ENCODE measurements around the gene MLIP.
"Not testable (repeated sequence)": the region's sequence is repeated elsewhere in the genome, so short reads cannot be mapped to it uniquely, and the experiment has no call there.

The MLIP gene

DNA sequence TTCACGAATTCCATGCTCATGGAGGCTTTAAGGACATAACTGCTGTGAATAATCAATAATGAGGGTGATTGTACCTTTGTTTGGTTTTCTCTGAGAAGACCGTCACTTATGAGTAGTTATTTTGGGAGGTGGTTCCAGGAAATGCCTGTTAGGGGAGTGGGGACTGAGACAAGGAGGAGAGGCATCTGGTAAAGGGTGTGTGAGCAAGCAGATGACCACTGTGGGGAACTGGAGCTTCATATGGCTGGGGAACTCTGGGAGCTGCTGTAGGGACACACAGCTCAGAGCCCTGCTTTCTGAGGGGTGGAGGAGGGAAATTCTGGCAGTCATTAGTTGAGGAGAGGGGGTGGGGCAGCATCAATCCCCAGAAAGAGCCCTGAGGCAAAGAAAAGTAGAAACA, 125.7 kb downstream of the MLIP start:
- no peak for DNase-seq

DNA sequence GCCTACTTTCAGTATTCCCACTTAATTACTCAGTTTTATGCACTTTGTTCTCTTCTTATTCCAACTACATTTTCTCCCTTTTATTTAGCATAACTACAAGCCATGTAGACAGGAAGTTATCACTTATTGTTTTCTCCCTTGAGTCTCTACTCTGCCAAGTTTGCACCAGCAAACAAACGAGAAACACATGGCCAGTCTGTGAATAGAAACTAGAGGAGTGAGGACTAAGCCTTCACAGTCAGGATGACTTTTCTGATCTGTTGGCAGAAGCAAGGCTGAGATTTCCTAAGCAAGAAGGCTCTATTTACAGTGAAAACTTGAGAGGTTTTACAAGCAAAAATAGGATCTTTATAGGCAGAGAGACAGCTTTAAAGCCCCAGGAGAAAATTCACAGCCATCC, 127.2 kb downstream of the MLIP start:
- no peak for DNase-seq

DNA sequence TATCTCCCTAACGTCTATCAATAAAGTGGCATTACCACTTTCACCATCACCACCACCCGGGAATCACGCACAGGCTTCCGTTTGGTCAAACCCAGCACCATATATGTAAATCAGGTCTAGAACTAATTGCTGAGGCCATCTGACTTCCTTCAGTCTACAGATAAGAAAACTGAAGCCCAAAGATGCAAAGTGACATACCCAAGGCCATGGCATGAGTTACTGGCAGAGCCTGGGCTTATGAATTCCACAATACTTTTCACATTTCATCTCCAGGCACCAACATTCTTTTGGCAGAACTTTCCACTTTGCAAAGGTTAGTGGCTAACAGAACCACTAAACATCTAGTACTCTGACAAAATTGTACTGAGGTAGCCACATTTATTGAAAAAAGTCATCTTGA, 132.5 kb downstream of the MLIP start:
- DNase-seq = no peak

DNA sequence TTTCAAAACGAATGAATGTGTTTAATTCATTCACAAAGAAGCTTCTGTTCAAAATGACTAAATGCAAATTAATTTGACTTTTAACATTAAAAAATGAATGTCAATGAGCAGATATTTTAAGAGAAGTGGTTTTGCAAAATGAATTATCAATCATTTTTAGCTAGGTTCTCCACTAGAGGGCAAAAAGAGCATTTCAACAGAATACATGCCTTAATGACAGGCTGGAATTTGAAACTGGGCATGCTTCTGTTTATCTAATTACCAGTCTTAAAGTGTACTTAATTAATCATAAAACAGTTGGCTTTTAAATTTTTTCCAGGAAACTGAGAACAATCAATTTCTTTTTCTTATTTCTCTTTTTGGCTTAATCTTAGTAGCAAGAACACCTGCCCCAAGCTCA, 133.2 kb downstream of the MLIP start:
- DNase-seq = no peak

DNA sequence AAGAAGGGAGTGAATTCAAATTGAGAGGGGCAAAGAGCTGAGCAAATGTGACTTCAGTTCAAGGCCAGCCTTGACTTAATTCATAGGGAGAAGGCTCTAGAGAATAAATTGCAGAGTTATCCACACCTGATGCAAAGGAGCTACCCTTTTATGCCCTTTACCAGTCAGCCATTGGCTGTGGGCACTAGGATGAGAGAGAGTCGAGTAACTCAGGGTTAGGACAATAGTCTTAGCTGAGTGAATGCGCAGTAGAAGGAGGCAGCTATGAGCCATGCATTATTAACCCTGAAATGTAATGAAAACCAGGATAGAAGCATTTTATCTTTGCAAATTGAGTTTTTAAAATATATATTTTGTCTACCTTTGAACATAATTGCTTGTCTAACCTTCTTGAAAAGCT, 134.0 kb downstream of the MLIP start:
- no peak for DNase-seq

DNA sequence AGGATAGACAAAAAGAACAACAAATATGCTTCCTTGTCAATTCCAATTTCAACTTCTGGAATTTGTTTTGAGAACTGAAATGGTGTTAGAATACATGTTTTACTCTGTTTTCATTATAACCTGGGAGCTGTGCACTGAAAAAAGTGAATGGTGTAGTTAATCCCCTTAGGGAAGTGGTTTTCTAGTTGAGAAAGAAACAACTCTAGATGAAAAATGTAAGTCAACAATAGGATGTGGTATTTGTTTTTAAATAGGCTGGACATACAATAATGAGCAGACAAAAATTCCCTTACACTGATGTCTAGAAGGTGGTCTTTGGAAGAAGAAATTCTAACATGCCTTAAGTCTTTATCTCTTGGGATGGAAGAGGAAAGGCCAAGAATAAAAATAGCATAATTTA, 137.1 kb downstream of the MLIP start:
- DNase-seq = no peak

DNA sequence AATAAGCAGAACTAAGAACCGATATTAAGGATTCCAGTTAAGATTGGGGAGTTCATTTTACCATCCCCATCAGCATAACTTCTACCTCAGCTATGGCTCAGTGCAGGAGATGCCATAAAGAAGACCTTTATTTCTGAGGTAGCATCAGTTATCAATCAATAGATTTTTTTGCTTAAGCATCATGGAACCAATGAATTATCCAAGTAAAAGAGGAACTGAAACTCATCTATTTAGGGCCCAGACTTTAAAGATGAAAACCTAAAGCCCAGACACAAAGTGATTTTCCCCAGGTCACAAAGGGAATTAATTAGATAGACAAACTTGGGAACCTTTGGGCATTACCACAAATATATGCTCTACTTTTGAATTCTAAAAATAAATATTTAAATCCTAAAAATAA, 137.8 kb downstream of the MLIP start:
- no peak for DNase-seq

DNA sequence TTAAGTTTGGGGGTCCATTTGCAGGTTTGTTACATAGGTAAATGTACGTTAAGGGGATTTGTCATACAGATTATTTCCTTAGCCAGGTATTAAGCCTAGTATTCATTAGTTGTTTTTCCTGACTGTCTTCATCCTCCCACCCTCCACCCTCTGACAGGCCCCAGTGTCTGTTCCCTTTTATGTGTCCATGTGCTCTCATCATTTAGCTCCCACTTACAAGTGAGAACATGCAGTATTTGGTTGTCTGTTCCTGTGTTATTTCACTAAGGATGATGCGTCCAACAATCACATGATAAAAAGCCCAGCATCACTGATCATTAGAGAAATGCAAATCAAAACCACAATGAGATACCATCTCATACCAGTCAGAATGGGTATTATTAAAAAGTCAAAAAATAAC, 138.6 kb downstream of the MLIP start:
- not testable (repeated sequence) for DNase-seq

DNA sequence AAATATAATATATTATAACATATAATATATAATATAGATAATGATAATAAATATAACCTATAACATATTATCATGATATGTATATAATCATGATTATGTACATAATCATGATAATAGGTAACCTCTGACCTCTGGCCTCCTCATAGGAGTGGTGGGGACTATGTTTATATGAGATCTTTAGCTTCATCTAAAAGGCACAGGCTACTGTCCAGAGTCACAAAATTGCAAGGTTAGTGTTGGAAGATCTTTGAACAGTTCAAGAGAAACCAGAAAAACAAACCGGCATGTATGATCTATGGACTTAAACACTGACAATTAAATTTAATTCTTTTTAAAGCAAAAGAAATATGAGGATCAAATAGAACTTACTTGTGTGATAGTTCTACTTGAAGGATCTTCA, 141.3 kb downstream of the MLIP start:
- no peak for DNase-seq

DNA sequence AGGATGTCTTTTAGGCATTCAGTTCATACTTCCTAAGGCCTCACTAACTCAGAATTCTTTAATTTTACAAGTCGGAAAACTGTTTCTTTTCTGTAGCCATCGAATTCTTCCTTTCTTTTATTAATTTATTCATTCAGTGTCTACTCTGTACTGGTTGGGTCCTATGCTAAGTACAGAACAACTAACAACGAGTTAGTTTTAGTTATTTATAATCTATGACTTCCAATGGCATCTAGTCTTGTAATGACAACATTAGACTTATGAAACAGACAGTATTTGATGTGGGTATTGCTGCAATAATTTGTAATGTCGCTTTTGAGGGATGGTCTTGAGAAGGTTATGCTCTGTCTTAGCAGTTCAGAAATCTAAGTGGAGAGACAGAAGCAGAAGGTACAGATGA, 141.7 kb downstream of the MLIP start:
- DNase-seq = no peak

DNA sequence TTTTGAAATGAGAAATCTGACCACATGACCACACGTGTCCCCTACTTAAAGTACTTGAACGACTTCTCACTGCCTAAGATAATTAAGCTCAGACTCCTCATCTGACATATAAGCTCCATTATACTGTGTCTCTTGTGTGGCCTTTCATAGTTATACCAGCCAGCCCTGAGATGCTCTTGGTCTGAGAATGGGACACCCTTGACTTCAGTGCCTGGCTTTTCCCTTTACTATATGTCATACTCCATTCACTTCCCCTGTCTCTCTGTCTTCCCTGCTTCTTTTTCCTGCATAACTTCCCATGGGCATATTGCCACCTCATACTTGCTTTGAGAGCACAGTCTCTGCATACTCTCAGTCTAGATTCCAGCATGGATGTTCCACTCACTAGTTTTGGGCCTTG, 143.6 kb downstream of the MLIP start:
- DNase-seq = no peak

DNA sequence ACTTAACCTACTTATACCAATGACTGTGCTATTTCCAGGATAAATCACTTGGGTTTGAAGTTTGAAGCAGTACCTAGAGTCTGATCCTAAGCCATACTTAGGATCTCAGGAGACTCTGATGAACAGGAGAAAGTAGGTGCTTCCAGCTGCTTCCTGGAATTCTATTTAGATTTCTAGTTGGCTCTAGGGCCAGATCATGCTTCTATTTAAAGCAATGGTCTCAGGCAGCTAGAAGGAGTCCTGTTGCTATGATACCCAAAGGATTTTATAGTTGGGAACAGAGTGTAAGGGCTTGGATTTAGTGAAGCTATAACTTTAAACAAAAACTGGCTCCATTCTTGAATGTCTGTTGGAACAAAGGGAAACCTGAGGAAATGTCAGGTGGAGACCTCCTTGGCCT, 144.6 kb downstream of the MLIP start:
- DNase-seq = no peak

DNA sequence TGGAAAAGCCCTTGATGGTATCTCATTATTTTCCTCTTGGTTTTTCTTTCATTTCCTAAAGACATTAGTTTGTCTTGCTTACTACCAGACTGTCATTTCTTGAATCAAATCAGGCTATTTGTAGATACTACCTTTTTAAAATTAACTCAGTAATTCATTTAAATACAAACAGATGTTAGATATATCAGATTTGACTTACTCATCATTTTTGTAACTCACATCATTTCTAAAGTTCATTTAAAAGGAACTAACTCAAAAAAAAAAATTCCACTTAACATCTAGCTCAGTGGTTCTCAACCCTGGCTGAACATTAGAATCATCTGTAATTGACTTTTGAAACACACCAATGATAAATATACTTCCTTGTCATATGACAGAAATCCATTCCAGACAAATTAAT, 148.8 kb downstream of the MLIP start:
- DNase-seq = no peak

DNA sequence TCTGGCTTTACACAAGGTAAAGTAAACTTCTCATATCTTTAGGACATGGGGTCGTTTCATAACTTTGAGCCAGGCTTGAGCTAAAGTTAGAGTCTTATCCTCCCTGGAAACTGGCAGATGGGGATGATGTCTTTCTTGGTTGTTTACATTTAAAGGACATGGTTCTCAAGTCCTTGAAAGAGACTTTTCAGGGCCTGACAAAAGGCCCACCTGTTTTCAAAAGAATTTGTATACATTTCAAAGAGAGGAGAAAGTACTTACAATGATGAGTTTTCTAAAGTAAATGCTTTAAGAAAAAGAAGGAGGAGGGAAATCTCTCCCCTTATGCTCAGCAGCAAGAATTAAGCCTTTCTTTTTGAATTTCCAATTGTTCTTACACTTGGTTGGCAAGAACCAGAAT, 151.3 kb downstream of the MLIP start:
- no peak for DNase-seq

DNA sequence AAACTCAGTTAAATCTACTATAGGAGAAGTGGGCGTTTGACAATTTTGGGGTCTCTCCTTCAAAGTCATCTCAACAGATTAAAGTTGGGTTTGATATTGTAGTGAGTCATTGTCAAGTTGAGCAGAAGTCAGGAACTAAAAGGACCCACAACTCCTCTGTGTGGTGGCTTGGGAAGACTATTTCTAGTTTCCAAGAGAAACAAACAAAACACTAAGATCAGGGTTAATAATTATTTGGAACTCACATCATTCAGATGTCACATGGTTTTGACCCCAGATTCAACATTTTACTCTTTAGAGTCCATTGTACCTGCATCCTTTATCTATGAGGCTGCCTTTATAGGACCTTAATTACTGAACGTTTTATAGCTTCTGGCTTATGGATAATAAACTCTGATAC, 151.7 kb downstream of the MLIP start:
- DNase-seq = no peak

DNA sequence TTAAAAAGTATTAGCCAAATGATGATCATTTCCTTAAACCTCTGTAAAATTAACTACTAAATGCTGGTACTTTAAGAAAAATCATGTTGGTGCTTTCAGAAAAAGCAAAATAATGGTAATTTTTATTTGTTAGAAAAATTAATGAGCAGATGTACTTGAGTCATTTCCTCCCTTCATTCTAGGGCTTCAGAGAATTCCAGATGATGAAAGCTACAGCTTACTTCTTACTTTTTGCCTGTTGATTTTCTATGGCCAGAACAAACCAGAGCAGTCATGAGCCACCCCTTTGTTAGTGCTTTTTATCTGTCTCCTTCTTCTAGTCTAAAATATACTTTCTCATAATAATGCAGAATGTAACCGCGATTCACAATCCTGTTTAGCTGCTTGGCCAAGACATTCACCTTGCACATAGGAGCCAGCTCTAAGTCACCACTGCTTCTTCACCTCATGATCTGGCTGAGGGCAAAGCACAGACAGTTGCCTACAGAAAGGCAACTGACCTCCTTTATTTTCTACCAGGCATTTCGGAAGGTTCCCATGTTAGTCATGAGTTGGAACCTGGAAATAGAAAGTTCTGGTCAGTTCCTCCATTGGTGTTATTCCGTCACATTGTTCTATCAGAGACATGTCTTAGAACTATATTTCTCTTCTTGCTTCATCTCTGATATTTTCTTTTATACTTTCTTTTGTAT, 153.5 kb downstream of the MLIP start:
- no peak for DNase-seq

DNA sequence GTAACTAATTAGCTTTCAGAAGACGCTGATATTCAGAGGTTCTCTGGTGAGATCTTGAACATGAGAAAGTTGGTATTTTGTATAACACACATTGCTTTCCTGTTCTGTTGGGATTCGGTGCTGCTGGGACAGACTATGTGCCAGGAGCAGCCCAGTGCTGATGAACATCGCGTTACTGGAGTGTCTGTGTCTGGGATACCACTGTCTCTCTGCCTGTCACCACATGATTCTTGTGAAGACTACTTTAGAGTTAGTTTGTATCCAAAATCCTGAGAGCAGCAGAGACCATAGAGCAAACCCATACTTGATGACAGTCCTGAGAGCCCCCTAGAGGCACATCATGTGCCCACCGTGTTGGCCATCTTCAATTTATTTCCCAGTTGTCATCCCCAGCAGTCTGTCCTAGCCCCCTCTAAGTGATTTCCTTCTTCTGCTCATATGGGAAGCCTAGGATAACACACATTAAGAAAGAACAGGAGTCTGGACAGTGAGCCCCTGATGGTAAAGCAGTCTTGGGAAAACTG, 155.2 kb downstream of the MLIP start:
- DNase-seq = no peak

DNA sequence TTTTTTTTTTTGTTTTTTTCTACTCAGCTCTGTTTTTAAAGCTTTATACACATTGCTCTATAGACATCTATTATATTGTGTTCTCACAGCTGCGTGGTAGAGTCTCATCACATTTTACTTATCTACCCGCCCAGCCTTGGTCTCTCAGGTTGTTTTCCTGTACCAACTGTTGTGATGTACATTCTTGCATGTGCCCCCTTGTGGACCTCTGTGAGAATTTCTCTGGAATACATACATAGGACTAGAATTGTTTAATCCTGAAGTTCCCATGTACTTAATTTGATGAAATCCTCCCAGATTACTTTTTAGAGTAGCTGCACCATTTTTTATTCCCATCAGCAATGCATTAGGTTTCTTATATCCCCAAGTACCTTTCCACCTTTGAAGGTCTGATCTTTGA, 156.6 kb downstream of the MLIP start:
- no peak for DNase-seq

DNA sequence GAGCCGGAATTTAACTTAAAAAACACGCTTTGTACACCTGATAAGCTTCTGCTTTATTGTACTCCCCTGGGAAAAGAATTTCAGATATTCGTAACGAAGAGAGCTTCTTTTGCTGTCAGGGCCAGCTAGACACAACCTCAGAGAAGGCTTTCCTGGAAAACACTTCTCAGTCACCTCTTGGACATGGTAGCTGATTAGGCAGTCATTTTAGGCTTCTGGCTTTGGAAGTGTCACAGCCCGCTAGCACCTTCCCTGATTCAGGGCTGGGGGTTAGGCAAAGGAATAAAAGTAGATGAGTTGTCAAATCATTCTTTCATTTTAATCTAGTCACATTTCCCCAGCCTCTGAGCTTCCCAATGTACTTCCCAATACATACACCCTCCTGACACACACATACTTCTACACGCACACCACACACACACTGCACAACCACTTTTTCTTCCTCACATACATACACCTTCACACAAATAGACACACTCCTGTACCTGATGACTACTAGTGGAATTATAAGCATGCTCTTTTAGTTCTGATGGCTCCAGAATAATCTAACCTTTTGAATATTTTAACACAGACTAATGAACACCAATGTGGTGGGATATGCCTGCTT, 162.1 kb downstream of the MLIP start:
- DNase-seq = no peak

DNA sequence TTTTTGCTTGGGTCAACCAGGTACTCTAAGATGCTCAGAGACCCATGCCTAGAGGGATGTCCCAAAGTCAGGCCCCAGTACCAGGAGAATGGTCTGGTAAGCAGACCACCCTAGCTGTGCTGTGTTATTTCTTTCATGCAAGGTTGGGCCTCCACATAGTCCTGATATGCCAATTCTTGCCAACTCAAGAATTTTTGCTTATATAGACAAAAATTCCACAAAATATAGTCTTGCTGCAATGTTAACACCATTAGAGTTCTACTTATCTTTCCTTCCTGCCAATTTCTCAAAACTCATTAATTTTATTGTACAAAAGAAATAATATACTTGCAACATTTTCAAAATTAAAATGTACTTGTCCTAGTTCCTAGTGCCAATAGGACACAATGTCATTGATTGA, 163.1 kb downstream of the MLIP start:
- DNase-seq = no peak

DNA sequence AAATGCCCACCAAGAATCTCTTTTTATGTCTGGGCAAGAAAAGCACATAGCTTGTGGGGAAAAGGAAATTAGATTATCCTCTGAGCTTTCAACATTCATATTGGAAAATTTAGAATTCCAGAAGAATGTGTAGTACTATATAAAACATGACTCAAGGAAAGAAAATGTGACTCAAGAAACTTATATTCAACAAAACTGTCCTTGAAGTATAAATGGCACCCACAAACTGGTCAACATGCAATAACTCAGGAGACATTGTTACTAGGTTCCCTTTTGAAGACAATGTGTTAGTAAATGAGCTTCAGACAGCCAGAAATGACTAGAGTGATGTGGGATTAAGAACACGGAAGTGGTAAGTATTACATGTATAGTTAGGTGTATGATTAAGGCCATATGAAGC, 170.9 kb downstream of the MLIP start:
- no peak for DNase-seq

DNA sequence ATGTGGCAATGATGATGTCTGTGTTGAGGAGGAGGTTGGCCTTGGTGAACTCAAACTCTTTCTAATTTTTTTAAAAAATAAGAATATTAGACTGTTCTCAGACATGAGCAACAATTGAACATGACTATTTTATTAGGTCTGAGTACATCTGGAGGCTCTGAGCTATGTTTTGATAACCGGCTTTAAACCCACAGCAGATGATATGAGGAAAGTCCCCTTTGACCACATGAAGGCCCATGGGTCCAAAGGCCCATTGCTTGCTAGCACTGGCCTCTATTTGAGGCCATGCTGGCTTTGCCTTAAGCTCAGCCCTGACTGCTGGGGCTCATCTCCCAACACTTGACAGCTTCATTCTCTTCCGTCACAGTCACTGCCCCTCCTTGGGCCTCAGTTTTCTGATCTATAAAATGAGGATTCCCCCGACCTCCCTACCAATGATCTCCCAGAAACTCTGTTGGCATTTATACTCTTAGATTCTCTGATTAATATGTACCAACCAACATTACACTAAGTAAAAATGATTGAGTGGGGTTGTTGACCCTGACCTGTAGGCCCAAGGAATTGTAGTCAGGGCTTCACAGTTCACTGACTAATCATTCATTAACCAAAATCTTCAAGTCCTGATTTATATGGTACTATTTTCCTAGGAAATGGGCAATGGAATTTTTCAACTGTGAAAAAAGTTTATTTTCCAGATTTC, 173.1 kb downstream of the MLIP start:
- DNase-seq = no peak

DNA sequence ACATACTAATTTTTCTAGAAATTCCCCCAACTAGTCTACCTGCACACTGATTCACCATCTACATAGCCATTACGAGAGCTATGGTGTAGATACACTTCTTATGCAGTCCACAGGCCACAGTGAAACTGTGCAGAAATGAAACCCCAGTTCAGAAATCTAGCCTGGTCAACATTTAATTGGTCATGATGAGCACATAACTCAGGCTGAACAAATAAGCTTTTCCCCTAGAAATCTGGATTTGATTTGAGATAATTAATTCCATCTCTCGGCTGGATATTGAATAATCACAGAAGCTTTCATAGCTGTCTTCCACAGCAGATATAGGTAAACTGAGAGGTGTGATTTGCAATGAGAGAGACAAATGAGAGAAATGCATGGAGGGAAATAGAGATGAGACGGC, 174.4 kb downstream of the MLIP start:
- DNase-seq = no peak

DNA sequence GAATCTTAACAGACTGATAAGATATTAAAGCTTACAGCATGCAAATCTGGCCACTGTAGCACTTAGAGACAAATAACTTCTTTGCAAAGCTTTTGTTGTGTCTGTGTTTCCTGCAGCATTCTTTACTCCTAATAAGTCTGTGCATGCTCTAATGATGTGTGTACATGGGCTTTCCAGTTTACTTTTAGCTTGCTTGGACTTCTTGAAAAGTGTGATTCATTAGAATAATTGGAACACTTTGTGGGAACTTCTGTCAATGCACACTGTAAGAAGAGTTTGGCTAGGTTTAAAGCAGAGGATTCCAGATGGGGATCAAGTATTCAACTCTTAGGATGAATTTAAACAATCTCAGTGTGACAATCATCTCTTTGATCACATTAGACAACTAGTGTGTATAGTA, 174.9 kb downstream of the MLIP start:
- DNase-seq = no peak

Data from CD4-positive, alpha-beta T cell treated with Interferon alpha-2 for 1 hour (primary cell).